Measurements from ENCODE around the gene FAU. TPM values are rescaled to one million over a fixed set of nuclear protein-coding genes. Genes with fewer than 3 reads are reported as not detected.
A peak's percentile ranks its signal among the peaks of the same experiment; 100 is the strongest.

Gene FAU
- total RNA-seq (100 to 1,000 TPM; 465 to 641 (median 573) TPM), polyA plus RNA-seq (100 to 1,000 TPM; 639 to 798 (median 733) TPM)
- long read RNA-seq, donor 1, transcript FAU-207 (5 exons, 847 nt): major isoform, 168 of 208 reads
- long read RNA-seq, donor 1, transcript FAU-208 (1 exons, 1,484 nt): minor isoform, 30 of 208 reads
- long read RNA-seq, donor 1, partial matches to known transcripts: 5 of 208 reads
- long read RNA-seq, donor 1, other reads (novel, unspliced or antisense): 1 of 208 reads
- long read RNA-seq, donor 2, transcript FAU-207 (5 exons, 847 nt): major isoform, 276 of 281 reads
- long read RNA-seq, donor 2, partial matches to known transcripts: 2 of 281 reads
- long read RNA-seq, donor 2, other reads (novel, unspliced or antisense): 1 of 281 reads

DNA sequence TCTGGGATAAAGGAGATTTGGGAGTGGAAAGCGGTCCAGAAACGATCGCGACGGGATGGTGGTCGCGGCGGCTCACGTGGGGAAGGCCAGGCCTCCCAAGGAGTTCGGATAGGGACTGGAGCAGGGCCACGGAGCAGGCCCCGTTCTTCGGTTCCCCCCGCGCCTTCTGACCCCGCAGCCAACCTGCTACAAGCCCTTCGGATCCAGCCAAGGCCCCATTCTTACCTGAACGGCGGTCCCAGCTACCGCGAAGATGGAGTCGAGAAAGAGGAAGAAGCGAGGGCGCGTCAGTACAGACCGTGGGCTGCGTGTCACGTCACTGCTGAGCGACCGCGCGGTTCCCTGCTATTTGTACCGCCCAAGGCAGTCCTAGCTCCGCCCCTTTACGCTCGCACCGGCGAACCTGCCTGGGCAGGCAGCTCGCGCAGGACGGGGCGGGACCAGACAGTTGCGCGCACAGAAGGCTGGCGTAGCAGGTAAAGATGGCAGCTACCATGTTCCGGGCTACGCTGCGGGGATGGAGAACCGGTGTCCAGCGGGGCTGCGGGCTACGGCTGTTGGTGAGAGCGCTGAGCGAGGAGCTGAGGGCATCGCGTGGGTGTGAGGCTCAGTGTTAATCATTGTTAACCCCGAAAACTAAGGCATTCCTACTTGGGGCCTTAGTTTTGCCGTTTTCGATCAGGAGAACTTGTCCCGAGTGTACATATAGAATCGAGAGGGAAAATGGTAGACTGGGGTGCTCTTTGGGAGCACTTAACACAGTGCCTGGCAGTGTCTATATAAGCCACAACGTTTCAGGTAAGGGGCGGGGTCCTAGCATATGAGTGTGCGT lies at the start of gene FAU, which contains the start of gene MRPL49:
Gene FAU (minus strand): TSS at position 270 of the 832 bp plus-strand sequence. CDS start 321 bp downstream, outside the sequence.
Gene MRPL49 (plus strand): TSS at position 457 of the 832 bp plus-strand sequence. CDS start 26 bp downstream, at position 483.
- WGBS, 3 donors: 0% methylated on average over 64 of the region's 64 CpGs
- H3K4me1 ChIP-seq: peaks cover 16% of the 10 kb centered on the region
- ATAC-seq: peak; percentile 87 to 88 (median 87)
- H3K27ac ChIP-seq: peak within 1 kb of the TSS; percentile 90
- intact Hi-C loops (cut with DNase I): loop anchor here (2.0 to 5.0 kb wide), 2 partner anchors 37 to 60 kb away; partner anchors contain the start of genes CAPN1 (in 1 of the 2), CDCA5 (in 1 of the 2) and ZFPL1 (in 1 of the 2)
- peak; percentile 98 to 99 for DNase-seq
- no peaks in the 10 kb centered on the region for H3K9me3 ChIP-seq
- peaks cover 10 to 70% of the 10 kb centered on the region in 2 donors for H3K36me3 ChIP-seq (ENCODE audit: insufficient read depth in 1 of 2, low read depth in 1 of 2)
- TF ChIP-seq, protein P1, sequence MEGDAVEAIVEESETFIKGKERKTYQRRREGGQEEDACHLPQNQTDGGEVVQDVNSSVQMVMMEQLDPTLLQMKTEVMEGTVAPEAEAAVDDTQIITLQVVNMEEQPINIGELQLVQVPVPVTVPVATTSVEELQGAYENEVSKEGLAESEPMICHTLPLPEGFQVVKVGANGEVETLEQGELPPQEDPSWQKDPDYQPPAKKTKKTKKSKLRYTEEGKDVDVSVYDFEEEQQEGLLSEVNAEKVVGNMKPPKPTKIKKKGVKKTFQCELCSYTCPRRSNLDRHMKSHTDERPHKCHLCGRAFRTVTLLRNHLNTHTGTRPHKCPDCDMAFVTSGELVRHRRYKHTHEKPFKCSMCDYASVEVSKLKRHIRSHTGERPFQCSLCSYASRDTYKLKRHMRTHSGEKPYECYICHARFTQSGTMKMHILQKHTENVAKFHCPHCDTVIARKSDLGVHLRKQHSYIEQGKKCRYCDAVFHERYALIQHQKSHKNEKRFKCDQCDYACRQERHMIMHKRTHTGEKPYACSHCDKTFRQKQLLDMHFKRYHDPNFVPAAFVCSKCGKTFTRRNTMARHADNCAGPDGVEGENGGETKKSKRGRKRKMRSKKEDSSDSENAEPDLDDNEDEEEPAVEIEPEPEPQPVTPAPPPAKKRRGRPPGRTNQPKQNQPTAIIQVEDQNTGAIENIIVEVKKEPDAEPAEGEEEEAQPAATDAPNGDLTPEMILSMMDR (IDR thresholded peaks at IDR 0.05): no peak
- H3K4me3 ChIP-seq: peak within 1 kb of the TSS; percentile 79
- no peaks in the 10 kb centered on the region for H3K27me3 ChIP-seq (ENCODE audit: insufficient read depth in 3 of 3, low read length in 2 of 3)

DNA sequence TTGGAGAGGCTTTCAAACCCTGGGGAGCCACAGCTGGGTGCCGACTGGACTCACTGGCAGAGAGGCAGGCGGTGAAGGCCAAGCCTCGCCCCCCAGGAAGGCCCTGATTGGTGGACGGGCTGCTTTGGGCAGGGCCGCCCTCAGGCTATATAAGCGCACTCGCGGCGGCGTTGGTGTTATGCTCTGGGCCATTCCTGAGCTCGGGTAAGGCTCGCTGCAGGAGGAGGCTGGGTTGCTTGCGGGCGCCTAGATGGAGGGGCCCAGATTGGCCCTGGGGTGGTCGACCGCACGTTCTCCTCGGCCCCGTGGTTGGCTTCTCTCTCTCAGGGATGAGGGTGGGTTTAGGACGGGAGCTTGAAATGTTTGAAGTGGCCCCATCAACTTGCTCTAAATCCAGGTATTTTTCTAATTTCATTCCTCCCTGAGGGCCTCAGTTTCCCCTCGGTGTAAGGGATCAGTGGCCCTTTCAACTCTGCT lies 48.2 kb upstream of the FAU start, which contains the start of gene SPDYC:
Gene SPDYC (plus strand): TSS at position 176 of the 477 bp plus-strand sequence. CDS start 1,125 bp downstream, outside the sequence.
- Histone ChIP-seq H3K4me3 (no peak within 1 kb of the TSS), H3K4me1 (no peaks in the 10 kb centered on the region), H3K27ac (no peak within 1 kb of the TSS), H3K36me3 (ENCODE audit: insufficient read depth in 1 of 2, low read depth in 1 of 2) (no peaks in the 10 kb centered on the region), H3K9me3 (no peaks in the 10 kb centered on the region), H3K27me3 (ENCODE audit: insufficient read depth in 3 of 3, low read length in 2 of 3) (peaks cover 0 to 1% (median 0%) of the 10 kb centered on the region in 3 donors)
- WGBS, 3 donors: 87 to 89% (median 87%) methylated on average over 21 of the region's 21 CpGs
- intact Hi-C loops (cut with DNase I): no loop called here
- no peak for DNase-seq
- TF ChIP-seq, protein P1 (IDR thresholded peaks at IDR 0.05): no peak
- ATAC-seq: no peak

DNA sequence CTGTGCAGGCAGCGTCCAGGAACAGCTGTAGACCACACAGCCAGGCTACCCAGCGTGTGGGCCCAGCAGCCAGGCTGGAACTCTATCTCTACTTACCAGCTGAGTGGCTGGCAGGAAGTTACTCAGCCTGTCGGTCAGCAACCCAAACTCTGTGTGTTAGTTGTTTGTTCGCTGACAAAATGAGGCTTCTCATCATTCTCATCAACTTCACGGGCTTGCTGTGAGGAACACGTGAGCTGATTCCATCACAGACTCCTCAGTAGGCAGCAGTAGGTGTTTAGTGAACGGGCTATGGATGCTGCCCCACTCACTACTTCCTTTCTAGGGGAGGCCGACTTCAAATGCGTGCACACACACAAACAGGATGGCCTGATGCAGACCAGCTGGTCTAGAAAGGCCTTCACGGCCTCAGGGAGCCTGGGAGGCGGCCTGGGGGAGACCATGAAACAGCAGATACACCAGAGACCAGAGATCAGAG lies 47.3 kb upstream of the FAU start:
- Histone ChIP-seq H3K27me3 (ENCODE audit: insufficient read depth in 3 of 3, low read length in 2 of 3) (peaks cover 0 to 1% (median 0%) of the 10 kb centered on the region in 3 donors), H3K4me3 (no peak overlapping the region), H3K9me3 (no peaks in the 10 kb centered on the region), H3K27ac (no peak overlapping the region), H3K4me1 (no peaks in the 10 kb centered on the region), H3K36me3 (ENCODE audit: insufficient read depth in 1 of 2, low read depth in 1 of 2) (no peaks in the 10 kb centered on the region)
- 68 to 71% (median 68%) methylated on average over 11 of the region's 11 CpGs for WGBS, 3 donors
- DNase-seq (no peak), ATAC-seq (no peak)
- TF ChIP-seq, protein P1 (IDR thresholded peaks at IDR 0.05): no peak
- intact Hi-C loops (cut with DNase I): no loop called here

DNA sequence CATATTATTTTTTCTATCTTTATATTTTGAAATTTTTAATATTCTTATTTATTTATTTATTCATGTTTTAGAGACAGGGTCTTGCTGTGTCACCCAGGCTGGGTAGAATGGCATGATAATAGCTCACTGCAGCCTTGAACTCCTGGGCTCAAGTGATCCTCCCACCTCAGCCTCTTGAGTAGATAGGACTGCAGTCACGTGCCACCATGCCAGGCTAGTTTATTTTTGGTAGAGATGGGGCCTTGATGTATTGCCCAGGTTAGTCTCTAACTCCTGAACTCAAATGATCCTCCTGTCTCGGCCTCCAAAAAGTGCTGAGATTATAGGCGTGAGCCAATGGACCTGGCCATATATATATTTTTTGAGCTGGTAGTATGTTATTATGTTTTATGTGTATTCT lies 45.7 kb upstream of the FAU start:
- Histone ChIP-seq H3K4me1 (no peaks in the 10 kb centered on the region), H3K4me3 (no peak overlapping the region), H3K9me3 (no peaks in the 10 kb centered on the region), H3K27me3 (ENCODE audit: insufficient read depth in 3 of 3, low read length in 2 of 3) (no peaks in the 10 kb centered on the region), H3K27ac (no peak overlapping the region), H3K36me3 (ENCODE audit: insufficient read depth in 1 of 2, low read depth in 1 of 2) (no peaks in the 10 kb centered on the region)
- WGBS, 3 donors: 87 to 93% (median 88%) methylated on average over 3 of the region's 3 CpGs
- intact Hi-C loops (cut with DNase I): no loop called here
- no peak for ATAC-seq
- DNase-seq: no peak
- TF ChIP-seq, protein P1 (IDR thresholded peaks at IDR 0.05): no peak

All from psoas muscle (tissue), 8 donors.